Heart left ventricle (tissue), 16 donors: Measurements from ENCODE around the gene CACNB2. TPM values are rescaled to one million over a fixed set of nuclear protein-coding genes. Genes with fewer than 3 reads are reported as not detected.

Experiments
- ATAC-seq, 4 donors: fragments of 200-7000 bp; cut with Tn5 transposase; one replicate each; pipeline ENCODE4 v1.9.1; 2020 to 2022; ENCODE audit warnings: moderate library complexity in 4 of 4, mild to moderate bottlenecking in 3 of 4, moderate number of reproducible peaks in 1 of 4
- DNase-seq, 5 donors: peaks; one replicate each; pipeline ENCODE4 v3.0.0-alpha.2; 2020
- H3K27ac ChIP-seq, 12 donors: fragments of 200-600 bp; sonication (generic) in 4 of 12; one replicate each; pipeline versions ENCODE4 v1.5.0 to v1.8.0; 2016 to 2022; ENCODE audit warnings: mild to moderate bottlenecking in 2 of 12
- H3K27me3 ChIP-seq, 9 donors: fragments of 200-600 bp; sonication (generic) in 2 of 9; one replicate each; pipeline versions ENCODE4 v1.5.1 to v1.8.0; 2016 to 2022; ENCODE audit warnings: mild to moderate bottlenecking in 3 of 9
- H3K36me3 ChIP-seq, 9 donors: fragments of 200-600 bp; sonication (generic) in 2 of 9; one replicate each; pipeline versions ENCODE4 v1.5.0 to v1.8.0; 2018 to 2022; ENCODE audit warnings: mild to moderate bottlenecking in 2 of 9
- H3K4me1 ChIP-seq, 12 donors: fragments of 200-600 bp; sonication (generic) in 4 of 12; one replicate each; pipeline versions ENCODE4 v1.5.0 to v1.8.0; 2016 to 2022; ENCODE audit warnings: mild to moderate bottlenecking in 3 of 12
- H3K4me3 ChIP-seq, 12 donors: fragments of 200-600 bp; sonication (generic) in 4 of 12; one replicate each; pipeline versions ENCODE4 v1.5.0 to v1.8.0; 2017 to 2022; ENCODE audit warnings: mild to moderate bottlenecking in 9 of 12, moderate library complexity in 4 of 12
- H3K9me3 ChIP-seq, 12 donors: fragments of 200-600 bp; sonication (generic) in 4 of 12; one replicate each; pipeline versions ENCODE4 v1.5.0 to v1.8.0; 2016 to 2022; ENCODE audit warnings: mild to moderate bottlenecking in 1 of 12
- POLR2A ChIP-seq, 2 donors: fragments of 450-650 bp; IDR thresholded peaks; one replicate each; pipeline ENCODE4 v1.6.1; 2017; ENCODE audit warnings: antibody characterized with exemption in 2 of 2, mild to moderate bottlenecking in 2 of 2, moderate library complexity in 2 of 2
- WGBS, 4 donors: extraction: QIAGEN DNeasy Blood & Tissue Kit in 2 of 4; methylation state at CpG; one replicate each; pipeline versions ENCODE4 v1.1.5 to v1.1.7; 2013 to 2018; 5-methylcytosine and 5-hydroxymethylcytosine counted together
- intact Hi-C, 10 donors: fragments of 100-400 bp; cut with DNase I; formaldehyde crosslinking; loops; one replicate each; pipeline versions ENCODE4 v1.11.1 to v1.14.2; 2022
- polyA plus RNA-seq, 2 donors: library from polyadenylated mRNA; stranded (reverse); fragments of 200-250 nt; gene quantifications; one replicate each; pipeline ENCODE4 v1.2.3, GENCODE V29; 2013
- total RNA-seq, 9 donors: library from RNA; depleted of rRNA in 2 of 9; stranded (reverse); fragments of >200 nt in 2 of 9; fragmentation: NEBNext Ultra II Directional in 3 of 9; extraction: Animal tissue kit (Norgen Biotek cat#: 25700) in 3 of 9; gene quantifications; one replicate each; pipeline versions ENCODE4 v1.1.0 to v1.2.4, GENCODE V29; 2016 to 2023
- TF ChIP-seq, protein P1 (sequence below), 12 donors: fragments of 200-600 bp; sonication (generic) in 4 of 12; IDR thresholded peaks; one replicate each; pipeline versions ENCODE4 v1.5.0 to v1.8.0; 2018 to 2022; ENCODE audit warnings: antibody characterized with exemption in 12 of 12, mild to moderate bottlenecking in 5 of 12
- donor health status: ischemic (EF 13 %, LVEDD 7.1; RV severe dilation, severe dysfunction).
- donor health status: healthy with polysubstance abuse.
- donor health status: DM: no; HTN: yes; CAD: no.
- donor health status: DM: no; HTN: no; CAD: no.
- donor health status: ischemic (EF 25% LVEDD 6.9; RV normal size, moderate dysfunction).
- donor health status: ischemic (EF 25% LVEDD 5.7; RV mildly dilated, moderate dysfunction).
- donor health status: healthy.
- donor health status: DM: yes; HTN: yes; CAD: no.
- donor health status: ischemic (EF 35%, LVEDD 5.7; RV mildly dilated, moderate dysfunction).
- donor health status: nonischemic (EF 11% LVEDD 7.7; RV severe dilation, severe dysfunction).
- donor health status: DM: yes; HTN: yes; CAD: no.
- donor health status: PGD.
- donor health status: ischemic (EF 29% LVEDD 5.4; RV normal size, mild dysfunction).
- donor health status: nonischemic (EF 23%, LVEDD 6.1; RV moderate dilation, normal function).

Gene CACNB2
- total and polyA plus RNA-seq, 11 donors: 11.4 to 63.2 (median 33.2) TPM

DNA sequence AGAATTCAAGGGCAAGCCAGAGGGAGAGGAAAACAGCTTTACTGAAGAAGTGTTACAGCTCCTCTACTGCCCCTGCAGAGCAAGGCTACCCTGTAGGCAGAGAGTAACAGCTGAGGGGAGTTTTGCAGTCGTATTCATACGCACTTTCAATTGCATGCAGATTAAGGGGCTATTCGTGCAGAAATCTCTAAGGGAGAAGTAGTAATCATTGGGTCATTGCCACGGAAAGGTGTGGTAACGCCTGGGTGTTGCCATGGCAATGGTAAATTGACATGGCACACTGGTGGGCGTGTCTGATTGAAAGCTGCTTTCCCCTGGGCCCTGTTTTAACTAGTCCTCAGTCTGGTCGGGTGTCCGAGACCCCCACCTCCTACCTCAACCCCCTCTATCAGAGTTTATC is 284.0 kb downstream of the CACNB2 start:
- 33 to 44% (median 37%) methylated on average over 8 of the region's 8 CpGs for WGBS, 4 donors
- Histone ChIP-seq H3K36me3 (no peaks in the 10 kb centered on the region), H3K4me1 (peaks cover 0 to 26% (median 4%) of the 10 kb centered on the region in 12 donors), H3K27me3 (no peaks in the 10 kb centered on the region), H3K9me3 (no peaks in the 10 kb centered on the region), H3K27ac (peak overlapping the region in 4 of 12 donors; percentile 7 to 35 (median 24)), H3K4me3 (no peak overlapping the region)
- intact Hi-C loops: no loop called here
- ATAC-seq: peak in 3 of 4 donors; percentile 19 to 43 (median 33)
- no peak for TF ChIP-seq POLR2A (IDR thresholded peaks at IDR 0.05)
- TF ChIP-seq, protein P1, sequence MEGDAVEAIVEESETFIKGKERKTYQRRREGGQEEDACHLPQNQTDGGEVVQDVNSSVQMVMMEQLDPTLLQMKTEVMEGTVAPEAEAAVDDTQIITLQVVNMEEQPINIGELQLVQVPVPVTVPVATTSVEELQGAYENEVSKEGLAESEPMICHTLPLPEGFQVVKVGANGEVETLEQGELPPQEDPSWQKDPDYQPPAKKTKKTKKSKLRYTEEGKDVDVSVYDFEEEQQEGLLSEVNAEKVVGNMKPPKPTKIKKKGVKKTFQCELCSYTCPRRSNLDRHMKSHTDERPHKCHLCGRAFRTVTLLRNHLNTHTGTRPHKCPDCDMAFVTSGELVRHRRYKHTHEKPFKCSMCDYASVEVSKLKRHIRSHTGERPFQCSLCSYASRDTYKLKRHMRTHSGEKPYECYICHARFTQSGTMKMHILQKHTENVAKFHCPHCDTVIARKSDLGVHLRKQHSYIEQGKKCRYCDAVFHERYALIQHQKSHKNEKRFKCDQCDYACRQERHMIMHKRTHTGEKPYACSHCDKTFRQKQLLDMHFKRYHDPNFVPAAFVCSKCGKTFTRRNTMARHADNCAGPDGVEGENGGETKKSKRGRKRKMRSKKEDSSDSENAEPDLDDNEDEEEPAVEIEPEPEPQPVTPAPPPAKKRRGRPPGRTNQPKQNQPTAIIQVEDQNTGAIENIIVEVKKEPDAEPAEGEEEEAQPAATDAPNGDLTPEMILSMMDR (IDR thresholded peaks at IDR 0.05): no peak
- DNase-seq: no peak

DNA sequence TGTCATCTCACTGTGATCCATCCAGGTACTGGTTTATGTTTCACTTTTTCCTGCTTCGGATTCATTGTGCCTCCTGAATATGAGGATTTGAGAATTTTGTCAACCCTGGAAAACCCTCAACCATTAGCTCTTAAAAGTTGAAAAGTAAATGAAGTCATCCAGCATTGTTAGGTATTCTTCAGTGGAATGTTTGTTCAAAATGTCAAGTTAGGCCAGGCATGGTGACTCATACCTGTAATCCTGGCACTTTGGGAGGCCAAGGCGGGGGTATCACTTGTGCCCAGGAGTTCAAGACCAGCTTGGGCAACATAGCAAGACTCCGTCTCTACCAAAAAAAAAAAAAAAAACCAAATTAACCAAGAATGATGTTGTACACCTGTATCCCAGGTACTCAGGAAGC is 289.1 kb downstream of the CACNB2 start:
- peaks cover 0 to 26% (median 1%) of the 10 kb centered on the region in 12 donors for H3K4me1 ChIP-seq
- intact Hi-C loops: no loop called here
- no peak overlapping the region for H3K4me3 ChIP-seq
- H3K36me3 ChIP-seq: peaks cover 0 to 5% (median 0%) of the 10 kb centered on the region in 9 donors
- 74 to 83% (median 79%) methylated on average over 3 of the region's 3 CpGs for WGBS, 4 donors
- TF ChIP-seq, protein P1 (IDR thresholded peaks at IDR 0.05): no peak
- TF ChIP-seq POLR2A (IDR thresholded peaks at IDR 0.05): no peak
- no peak overlapping the region for H3K27ac ChIP-seq
- DNase-seq: no peak
- ATAC-seq: no peak
- no peaks in the 10 kb centered on the region for H3K9me3 ChIP-seq
- no peaks in the 10 kb centered on the region for H3K27me3 ChIP-seq

DNA sequence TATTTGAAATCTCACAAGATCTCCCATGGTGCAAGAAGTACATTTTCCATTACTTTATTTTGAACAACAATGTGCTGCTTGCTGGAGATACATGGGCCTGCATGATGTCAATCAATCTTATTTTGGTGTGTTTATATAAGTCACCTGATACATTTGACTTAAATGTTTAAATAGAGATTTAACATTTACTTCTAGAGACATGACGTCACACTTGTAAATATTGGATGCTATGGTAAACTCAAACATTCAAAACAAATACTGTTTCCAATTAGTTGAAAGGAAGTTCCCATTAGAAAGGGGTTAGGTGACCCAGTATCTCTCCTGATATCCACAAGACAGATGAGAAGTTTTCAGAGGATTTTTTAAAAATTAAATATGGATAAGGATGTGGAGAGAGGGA is 296.7 kb downstream of the CACNB2 start:
- TF ChIP-seq, protein P1 (IDR thresholded peaks at IDR 0.05): no peak
- no peak for TF ChIP-seq POLR2A (IDR thresholded peaks at IDR 0.05)
- intact Hi-C loops: no loop called here
- whole genome bisulfite sequencing, 4 donors: 83 to 91% (median 84%) methylated on average over 1 of the region's 1 CpG
- peak overlapping the region in 7 of 12 donors; percentile 11 to 92 (median 85) for H3K27ac ChIP-seq
- no peak overlapping the region for H3K4me3 ChIP-seq
- peaks cover 0 to 30% (median 0%) of the 10 kb centered on the region in 12 donors for H3K4me1 ChIP-seq
- no peaks in the 10 kb centered on the region for H3K27me3 ChIP-seq
- H3K36me3 ChIP-seq: no peaks in the 10 kb centered on the region
- no peaks in the 10 kb centered on the region for H3K9me3 ChIP-seq
- DNase-seq: no peak
- no peak for ATAC-seq

DNA sequence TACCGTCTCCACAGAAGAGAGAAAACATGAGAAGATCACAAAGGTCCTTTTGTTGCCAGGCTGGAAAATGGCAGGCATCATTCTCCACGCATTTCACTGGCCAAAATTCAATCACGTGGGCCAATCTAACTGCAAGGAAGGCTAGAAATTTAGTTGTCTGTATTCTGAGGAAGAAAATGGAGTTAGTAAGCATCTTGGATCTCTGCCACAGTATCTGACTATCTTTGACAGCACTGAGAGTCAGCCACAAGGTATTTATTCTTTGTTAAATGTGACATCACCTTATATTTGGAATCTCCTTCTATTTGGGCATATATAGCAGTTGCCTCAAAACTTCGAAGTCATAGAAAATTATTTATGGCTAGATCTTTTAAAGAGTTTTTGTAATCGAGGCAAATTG is 297.3 kb downstream of the CACNB2 start:
- ATAC-seq (no peak), DNase-seq (no peak)
- intact Hi-C loops: no loop called here
- 67 to 68% (median 67%) methylated on average over 5 of the region's 5 CpGs for WGBS, 4 donors
- peak overlapping the region in 8 of 12 donors; percentile 12 to 92 (median 84) for H3K27ac ChIP-seq
- no peak overlapping the region for H3K4me3 ChIP-seq
- TF ChIP-seq POLR2A (IDR thresholded peaks at IDR 0.05): no peak
- TF ChIP-seq, protein P1 (IDR thresholded peaks at IDR 0.05): no peak
- H3K27me3 ChIP-seq: no peaks in the 10 kb centered on the region
- no peaks in the 10 kb centered on the region for H3K36me3 ChIP-seq
- H3K4me1 ChIP-seq: peaks cover 0 to 30% (median 0%) of the 10 kb centered on the region in 12 donors
- H3K9me3 ChIP-seq: no peaks in the 10 kb centered on the region
